Omental fat pad (tissue), 4 donors: ENCODE results near the gene LILRA1. TPM values are rescaled to one million over a fixed set of nuclear protein-coding genes. Genes with fewer than 3 reads are reported as not detected.

Experiments
- ATAC-seq: fragments of 150-250 bp; one replicate; pipeline ENCODE4 v1.9.1; 2016; ENCODE audit warnings: mild to moderate bottlenecking, moderate library complexity; ENCODE audit not compliant: low FRiP score
- DNase-seq: peaks from one replicate; pipeline ENCODE4 v3.0.0-alpha.2; 2019; ENCODE audit warnings: low spot score
- small RNA-seq: library from RNA; depleted of rRNA; stranded (forward); fragments of <200 nt; gene quantifications from one replicate; pipeline ENCODE3, GENCODE V24; 2016
- total RNA-seq, 4 donors: library from RNA; depleted of rRNA; stranded (reverse); fragments of >200 nt; gene quantifications; one replicate each; pipeline ENCODE4 v1.1.0, GENCODE V29; 2016
- TF ChIP-seq, protein P1 (sequence below), 3 donors: fragments of 450-650 bp; IDR thresholded peaks; one replicate each; pipeline ENCODE4 v1.5.1; 2016 to 2017; ENCODE audit warnings: antibody characterized with exemption in 3 of 3, mild to moderate bottlenecking in 3 of 3, moderate library complexity in 2 of 3

Gene LILRA1
- total RNA-seq, 4 donors from 2014 or later, result 0.65 to 7.1 (median 2.5) TPM

DNA sequence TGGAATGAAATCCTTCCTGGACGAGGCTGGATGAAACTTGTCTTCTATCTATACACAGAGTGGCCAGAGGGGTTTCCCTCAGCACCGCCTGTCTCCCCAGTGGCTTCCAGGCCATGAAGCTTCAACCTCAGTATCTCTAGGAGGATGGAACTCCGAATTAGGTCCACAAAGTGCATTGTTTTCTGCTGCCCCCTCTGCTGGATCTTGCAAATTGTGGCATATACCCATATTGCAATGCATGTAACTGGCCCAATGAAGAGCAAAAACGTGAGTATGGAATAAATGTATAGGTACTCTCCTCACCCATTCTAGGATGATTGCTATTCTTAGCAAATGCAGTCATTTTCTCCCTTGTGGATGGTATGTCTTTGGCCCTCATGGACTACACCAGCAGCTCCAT lies 54.7 kb downstream of the LILRA1 start:
- no peak for DNase-seq
- no peak for ATAC-seq
- TF ChIP-seq, protein P1, sequence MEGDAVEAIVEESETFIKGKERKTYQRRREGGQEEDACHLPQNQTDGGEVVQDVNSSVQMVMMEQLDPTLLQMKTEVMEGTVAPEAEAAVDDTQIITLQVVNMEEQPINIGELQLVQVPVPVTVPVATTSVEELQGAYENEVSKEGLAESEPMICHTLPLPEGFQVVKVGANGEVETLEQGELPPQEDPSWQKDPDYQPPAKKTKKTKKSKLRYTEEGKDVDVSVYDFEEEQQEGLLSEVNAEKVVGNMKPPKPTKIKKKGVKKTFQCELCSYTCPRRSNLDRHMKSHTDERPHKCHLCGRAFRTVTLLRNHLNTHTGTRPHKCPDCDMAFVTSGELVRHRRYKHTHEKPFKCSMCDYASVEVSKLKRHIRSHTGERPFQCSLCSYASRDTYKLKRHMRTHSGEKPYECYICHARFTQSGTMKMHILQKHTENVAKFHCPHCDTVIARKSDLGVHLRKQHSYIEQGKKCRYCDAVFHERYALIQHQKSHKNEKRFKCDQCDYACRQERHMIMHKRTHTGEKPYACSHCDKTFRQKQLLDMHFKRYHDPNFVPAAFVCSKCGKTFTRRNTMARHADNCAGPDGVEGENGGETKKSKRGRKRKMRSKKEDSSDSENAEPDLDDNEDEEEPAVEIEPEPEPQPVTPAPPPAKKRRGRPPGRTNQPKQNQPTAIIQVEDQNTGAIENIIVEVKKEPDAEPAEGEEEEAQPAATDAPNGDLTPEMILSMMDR (IDR thresholded peaks at IDR 0.05), result no peak

DNA sequence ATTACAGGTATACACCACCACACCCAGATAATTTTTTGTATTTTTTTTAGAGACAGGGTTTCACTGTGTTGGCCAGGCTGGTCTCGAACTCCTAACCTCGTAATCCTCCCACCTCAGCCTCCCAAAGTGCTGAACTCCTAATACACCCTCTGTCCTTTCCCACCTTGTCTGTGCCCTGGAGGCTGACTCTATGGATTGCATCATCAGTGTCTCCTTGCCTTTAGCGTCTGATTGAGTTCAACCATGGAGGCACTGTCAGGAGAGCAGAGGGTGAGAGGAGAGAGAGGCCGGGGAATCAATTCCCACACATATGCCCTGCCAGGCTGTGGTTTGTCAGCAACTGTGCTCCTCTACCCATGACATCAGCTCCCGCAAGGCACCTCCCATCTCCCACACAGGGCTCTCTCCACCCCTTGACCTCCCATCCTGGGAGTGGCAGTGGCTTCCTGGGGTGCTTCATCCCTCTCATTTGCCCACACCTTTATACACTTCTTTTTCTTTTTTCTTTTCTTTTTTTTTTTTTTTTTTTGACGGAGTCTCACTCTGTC lies 56.8 kb downstream of the LILRA1 start:
- no peak for ATAC-seq
- DNase-seq, result no peak
- TF ChIP-seq, protein P1 (IDR thresholded peaks at IDR 0.05), result no peak

Small RNA genes within 50 kb of the gene (small RNA-seq; reads per million reads assigned to genes)
- gene AC245036.2, result not detected
- not detected for gene AC245036.3
- not detected for gene MIR8061

Other genes starting within 250 kb of the LILRA1 start
- gene LAIR1, start 228.7 kb upstream of the LILRA1 start, total RNA-seq, result 10 to 100 TPM; 24.3 to 82.5 (median 37.0) TPM
- under 1 TPM in 2 of 4 donors, not detected in 2; 0.28 to 0.84 TPM for gene TTYH1, start 178.2 kb upstream of the LILRA1 start, total RNA-seq
- 100 to 1,000 TPM in 2 of 4 donors, 10 to 100 TPM in 2; 79.5 to 160 (median 112) TPM for gene LENG8, start 144.4 kb upstream of the LILRA1 start, total RNA-seq
- gene LENG9, start 129.9 kb upstream of the LILRA1 start, total RNA-seq, result 1 to 10 TPM; 6.6 to 9.1 (median 7.8) TPM
- gene CDC42EP5, start 120.3 kb upstream of the LILRA1 start, total RNA-seq, result 10 to 100 TPM; 12.1 to 24.1 (median 17.4) TPM
- not detected for gene LAIR2, start 90.8 kb upstream of the LILRA1 start, total RNA-seq
- 1 to 10 TPM; 1.9 to 9.5 (median 6.9) TPM for gene LILRA2, start 19.8 kb upstream of the LILRA1 start, total RNA-seq
- gene LILRB1, start 36.9 kb downstream of the LILRA1 start, total RNA-seq, result 10 to 100 TPM in 1 of 4 donors, 1 to 10 TPM in 3; 1.4 to 17.3 (median 6.1) TPM
- 10 to 100 TPM in 2 of 4 donors, 1 to 10 TPM in 2; 7.8 to 36.7 (median 10.4) TPM for gene LILRB4, start 69.4 kb downstream of the LILRA1 start, total RNA-seq
- not detected for gene KIR3DL3, start 130.8 kb downstream of the LILRA1 start, total RNA-seq
- gene KIR2DL3, start 144.9 kb downstream of the LILRA1 start, total RNA-seq, result not detected
- under 1 TPM in 1 of 4 donors, not detected in 3; 0.36 TPM for gene KIR2DL1, start 176.2 kb downstream of the LILRA1 start, total RNA-seq
- gene KIR2DL4, start 210.0 kb downstream of the LILRA1 start, total RNA-seq, result under 1 TPM in 1 of 4 donors, not detected in 3; 0.72 TPM
- gene KIR3DL1, start 222.8 kb downstream of the LILRA1 start, total RNA-seq, result under 1 TPM in 1 of 4 donors, not detected in 3; 0.38 TPM
- gene KIR2DS4, start 239.0 kb downstream of the LILRA1 start, total RNA-seq, result not detected